ENCODE results near the gene TMOD3. TPM values are rescaled to one million over a fixed set of nuclear protein-coding genes. Genes with fewer than 3 reads are reported as not detected.

TMOD3 gene
- total RNA-seq, 1 donor from 2014 or later, result 51.0 TPM

- Mint-ChIP-seq H3K4me1 (ENCODE audit: unreplicated experiment) (peaks cover 11% of the 10 kb centered on the region), H3K27me3 (ENCODE audit: unreplicated experiment) (peaks cover 5% of the 10 kb centered on the region), H3K9me3 (ENCODE audit: unreplicated experiment) (no peaks in the 10 kb centered on the region), H3K4me3 (ENCODE audit: unreplicated experiment) (no peak overlapping the region), H3K36me3 (ENCODE audit: low read depth, unreplicated experiment) (peaks cover 48% of the 10 kb centered on the region), H3K27ac (ENCODE audit: unreplicated experiment) (no peak overlapping the region)
- TF ChIP-seq CTCF (IDR thresholded peaks at IDR 0.05; ENCODE audit: unreplicated experiment), result no peak
- no peak for DNase-seq (ENCODE audit: low spot score)
Observed at GRCh38 chr15:51809457-51809856, 20.0 kb upstream of the TMOD3 start.

- Mint-ChIP-seq H3K27me3 (ENCODE audit: unreplicated experiment) (peaks cover 4% of the 10 kb centered on the region), H3K4me1 (ENCODE audit: unreplicated experiment) (peaks cover 13% of the 10 kb centered on the region), H3K4me3 (ENCODE audit: unreplicated experiment) (no peak overlapping the region), H3K36me3 (ENCODE audit: low read depth, unreplicated experiment) (peaks cover 35% of the 10 kb centered on the region), H3K9me3 (ENCODE audit: unreplicated experiment) (no peaks in the 10 kb centered on the region), H3K27ac (ENCODE audit: unreplicated experiment) (no peak overlapping the region)
- DNase-seq (ENCODE audit: low spot score), result no peak
- TF ChIP-seq CTCF (IDR thresholded peaks at IDR 0.05; ENCODE audit: unreplicated experiment), result no peak
Observed at GRCh38 chr15:51812598-51812997, 16.9 kb upstream of the TMOD3 start.

GRCh38 chr15:51814606-51815005 lies 14.8 kb upstream of the TMOD3 start:
- Mint-ChIP-seq H3K9me3 (ENCODE audit: unreplicated experiment) (no peaks in the 10 kb centered on the region), H3K4me1 (ENCODE audit: unreplicated experiment) (peaks cover 13% of the 10 kb centered on the region), H3K27me3 (ENCODE audit: unreplicated experiment) (peaks cover 4% of the 10 kb centered on the region), H3K4me3 (ENCODE audit: unreplicated experiment) (no peak overlapping the region), H3K36me3 (ENCODE audit: low read depth, unreplicated experiment) (peaks cover 53% of the 10 kb centered on the region), H3K27ac (ENCODE audit: unreplicated experiment) (no peak overlapping the region)
- DNase-seq (ENCODE audit: low spot score), result no peak
- no peak for TF ChIP-seq CTCF (IDR thresholded peaks at IDR 0.05; ENCODE audit: unreplicated experiment)

GRCh38 chr15:51816611-51817010 lies 12.8 kb upstream of the TMOD3 start:
- no peak for DNase-seq (ENCODE audit: low spot score)
- H3K27ac Mint-ChIP-seq (ENCODE audit: unreplicated experiment), result no peak overlapping the region
- peaks cover 6% of the 10 kb centered on the region for H3K9me3 Mint-ChIP-seq (ENCODE audit: unreplicated experiment)
- peak overlapping the region; percentile 70 for H3K4me3 Mint-ChIP-seq (ENCODE audit: unreplicated experiment)
- no peak for TF ChIP-seq CTCF (IDR thresholded peaks at IDR 0.05; ENCODE audit: unreplicated experiment)
- H3K27me3 Mint-ChIP-seq (ENCODE audit: unreplicated experiment), result peaks cover 4% of the 10 kb centered on the region
- H3K36me3 Mint-ChIP-seq (ENCODE audit: low read depth, unreplicated experiment), result peaks cover 56% of the 10 kb centered on the region
- peaks cover 13% of the 10 kb centered on the region for H3K4me1 Mint-ChIP-seq (ENCODE audit: unreplicated experiment)

- Mint-ChIP-seq H3K4me3 (ENCODE audit: unreplicated experiment) (peak overlapping the region; percentile 20), H3K27ac (ENCODE audit: unreplicated experiment) (no peak overlapping the region), H3K36me3 (ENCODE audit: low read depth, unreplicated experiment) (peaks cover 45% of the 10 kb centered on the region), H3K4me1 (ENCODE audit: unreplicated experiment) (peaks cover 13% of the 10 kb centered on the region), H3K9me3 (ENCODE audit: unreplicated experiment) (peaks cover 6% of the 10 kb centered on the region), H3K27me3 (ENCODE audit: unreplicated experiment) (peaks cover 4% of the 10 kb centered on the region)
- DNase-seq (ENCODE audit: low spot score), result no peak
- no peak for TF ChIP-seq CTCF (IDR thresholded peaks at IDR 0.05; ENCODE audit: unreplicated experiment)
Observed at GRCh38 chr15:51818150-51818549, 11.3 kb upstream of the TMOD3 start.

All from endothelial cell (in vitro differentiated cells).